ENCODE measurements around the gene ME2.

GRCh38 chr18:50862401-50862800, 16.5 kb upstream of the ME2 start:
- no peak for TF ChIP-seq POLR2A (IDR thresholded peaks at IDR 0.05)
- no peak for TF ChIP-seq CTCF (IDR thresholded peaks at IDR 0.05)
